Choroid plexus epithelial cell (primary cell): ENCODE data around the gene MAP1LC3B.

Source experiments
- DNase-seq: peaks from one replicate; pipeline ENCODE4 v3.0.0-alpha.2; 2010; ENCODE audit warnings: low read depth
- H3K4me3 ChIP-seq: 2 replicates; pipeline ENCODE4 v1.5.1; 2011; ENCODE audit warnings: low read depth, mild to moderate bottlenecking, control low read depth, low read length, moderate library complexity
- TF ChIP-seq, protein P1 (sequence below): conservative IDR thresholded peaks from 2 replicates; pipeline ENCODE4 v1.5.1; 2011; ENCODE audit warnings: low read depth, mild to moderate bottlenecking, control low read depth, inconsistent platforms, low read length, moderate library complexity

Gene MAP1LC3B

DNA sequence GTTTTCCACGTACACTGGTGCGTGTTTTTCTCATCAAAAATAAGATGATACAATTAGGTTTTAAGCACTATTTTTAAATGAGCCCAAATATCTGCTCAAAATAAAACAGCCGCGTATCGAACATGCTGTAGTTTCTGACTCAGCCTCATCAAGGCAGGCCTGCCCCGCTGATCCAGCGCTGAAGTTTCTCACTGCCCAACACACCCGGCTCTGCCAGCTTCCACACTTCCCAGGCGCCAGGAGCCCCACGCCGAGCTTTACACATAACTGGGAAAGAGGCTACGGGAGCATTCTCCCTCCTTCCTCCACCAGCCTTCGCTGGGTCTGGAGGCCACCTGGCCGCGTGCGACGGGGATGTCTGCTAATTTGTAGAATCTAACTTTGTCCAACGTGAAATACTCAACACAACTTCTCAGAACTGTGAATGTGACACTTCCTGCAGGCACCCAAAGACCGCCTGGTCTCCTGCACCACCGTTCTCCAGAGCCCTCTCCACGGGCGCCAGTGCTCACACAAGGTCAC lies 42.1 kb downstream of the MAP1LC3B start:
- TF ChIP-seq, protein P1, sequence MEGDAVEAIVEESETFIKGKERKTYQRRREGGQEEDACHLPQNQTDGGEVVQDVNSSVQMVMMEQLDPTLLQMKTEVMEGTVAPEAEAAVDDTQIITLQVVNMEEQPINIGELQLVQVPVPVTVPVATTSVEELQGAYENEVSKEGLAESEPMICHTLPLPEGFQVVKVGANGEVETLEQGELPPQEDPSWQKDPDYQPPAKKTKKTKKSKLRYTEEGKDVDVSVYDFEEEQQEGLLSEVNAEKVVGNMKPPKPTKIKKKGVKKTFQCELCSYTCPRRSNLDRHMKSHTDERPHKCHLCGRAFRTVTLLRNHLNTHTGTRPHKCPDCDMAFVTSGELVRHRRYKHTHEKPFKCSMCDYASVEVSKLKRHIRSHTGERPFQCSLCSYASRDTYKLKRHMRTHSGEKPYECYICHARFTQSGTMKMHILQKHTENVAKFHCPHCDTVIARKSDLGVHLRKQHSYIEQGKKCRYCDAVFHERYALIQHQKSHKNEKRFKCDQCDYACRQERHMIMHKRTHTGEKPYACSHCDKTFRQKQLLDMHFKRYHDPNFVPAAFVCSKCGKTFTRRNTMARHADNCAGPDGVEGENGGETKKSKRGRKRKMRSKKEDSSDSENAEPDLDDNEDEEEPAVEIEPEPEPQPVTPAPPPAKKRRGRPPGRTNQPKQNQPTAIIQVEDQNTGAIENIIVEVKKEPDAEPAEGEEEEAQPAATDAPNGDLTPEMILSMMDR: no peak

DNA sequence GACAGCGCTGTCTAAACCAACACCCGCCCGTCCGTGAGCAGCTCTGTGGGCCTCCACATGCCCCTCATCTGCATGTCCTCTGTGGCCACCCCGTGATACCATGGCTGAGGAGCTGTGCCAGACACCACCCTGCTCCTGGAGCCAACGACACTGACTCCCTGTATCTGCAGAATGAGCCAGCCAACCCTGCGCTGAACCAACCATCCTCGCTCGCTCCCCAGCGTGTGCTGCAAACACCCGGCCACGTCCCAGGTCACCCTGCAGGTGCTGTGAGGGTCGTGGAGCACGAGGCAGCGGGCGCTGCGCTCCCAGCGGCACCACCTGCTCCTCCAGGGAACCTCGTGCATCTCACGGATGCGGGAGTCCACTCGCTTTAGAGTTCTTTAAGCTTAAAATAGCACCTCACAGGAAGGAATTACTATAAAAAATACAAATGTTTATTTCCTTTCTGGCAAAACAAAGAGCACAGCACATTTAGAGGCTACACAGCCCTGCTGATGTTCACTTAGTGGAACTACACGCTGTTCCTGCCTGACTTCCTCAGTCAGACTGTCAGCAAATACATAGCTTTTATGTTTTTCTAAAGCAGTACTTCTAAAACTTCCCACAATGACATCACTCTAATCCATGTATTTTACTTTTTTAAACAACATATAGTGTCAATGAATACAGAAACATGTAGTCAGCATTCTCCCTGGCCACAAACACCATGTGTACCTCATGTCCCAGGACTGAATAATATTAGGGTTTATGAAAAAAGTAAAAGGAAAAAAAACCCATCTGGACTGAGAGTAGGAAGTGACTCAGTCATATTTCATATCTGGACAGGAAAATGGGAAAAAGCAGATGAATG lies 43.5 kb downstream of the MAP1LC3B start:
- no peak overlapping the region for H3K4me3 ChIP-seq
- TF ChIP-seq, protein P1: no peak
- peak; percentile 77 for DNase-seq

More for the DNA sequence above, 42.1 kb downstream of the MAP1LC3B start:
- H3K4me3 ChIP-seq: no peak overlapping the region
- no peak for DNase-seq

DNA sequence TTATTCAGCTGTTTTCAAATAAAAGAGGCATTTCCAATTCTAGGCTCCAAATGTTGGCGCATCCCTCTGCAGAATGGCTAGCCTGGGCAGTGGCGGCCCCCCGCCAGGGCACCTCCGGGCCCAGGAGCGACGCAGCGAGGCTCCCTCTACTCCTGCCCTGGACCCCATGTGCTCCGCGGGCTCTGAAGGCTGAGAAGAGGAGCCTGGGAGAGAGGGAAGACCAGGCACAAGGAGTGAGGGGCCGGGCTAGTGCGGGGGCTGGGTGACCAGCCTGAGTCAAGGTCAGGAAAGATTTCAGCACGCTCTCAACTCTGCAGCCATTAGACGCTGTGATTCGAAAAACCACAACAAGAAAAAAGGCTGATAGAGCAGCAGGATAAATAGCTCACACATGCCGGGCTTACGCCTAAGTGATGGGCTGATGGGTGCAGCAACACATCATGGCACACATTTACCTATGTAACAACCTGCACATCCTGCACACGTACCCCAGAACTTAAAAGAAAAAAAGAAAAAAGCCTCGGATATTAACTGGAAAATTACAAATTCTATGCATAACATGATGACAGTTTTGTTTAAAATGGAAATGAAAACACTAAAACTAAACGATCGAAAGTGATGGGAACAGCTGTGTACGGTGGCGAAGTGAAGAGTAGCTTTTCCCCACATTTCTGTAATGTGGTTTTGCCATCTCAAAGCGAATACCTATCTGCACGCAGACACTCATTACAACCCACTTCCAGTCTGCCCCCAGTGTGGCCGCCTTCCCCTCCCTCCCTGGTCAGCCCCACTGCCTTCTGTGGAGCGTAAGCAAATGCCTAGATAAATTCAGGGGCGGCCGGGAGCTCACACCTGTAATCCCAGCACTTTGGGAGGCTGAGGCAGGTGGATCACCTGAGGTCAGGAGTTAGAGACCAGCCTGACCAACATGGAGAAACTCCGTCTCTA lies 44.4 kb downstream of the MAP1LC3B start:
- TF ChIP-seq, protein P1: no peak
- DNase-seq: peak; percentile 66
- peak overlapping the region; percentile 22 for H3K4me3 ChIP-seq

- TF ChIP-seq, protein P1: no peak
- no peak overlapping the region for H3K4me3 ChIP-seq
- no peak for DNase-seq
These were observed 45.2 kb downstream of the MAP1LC3B start for GRCh38 chr16:87437327-87437726.

DNA sequence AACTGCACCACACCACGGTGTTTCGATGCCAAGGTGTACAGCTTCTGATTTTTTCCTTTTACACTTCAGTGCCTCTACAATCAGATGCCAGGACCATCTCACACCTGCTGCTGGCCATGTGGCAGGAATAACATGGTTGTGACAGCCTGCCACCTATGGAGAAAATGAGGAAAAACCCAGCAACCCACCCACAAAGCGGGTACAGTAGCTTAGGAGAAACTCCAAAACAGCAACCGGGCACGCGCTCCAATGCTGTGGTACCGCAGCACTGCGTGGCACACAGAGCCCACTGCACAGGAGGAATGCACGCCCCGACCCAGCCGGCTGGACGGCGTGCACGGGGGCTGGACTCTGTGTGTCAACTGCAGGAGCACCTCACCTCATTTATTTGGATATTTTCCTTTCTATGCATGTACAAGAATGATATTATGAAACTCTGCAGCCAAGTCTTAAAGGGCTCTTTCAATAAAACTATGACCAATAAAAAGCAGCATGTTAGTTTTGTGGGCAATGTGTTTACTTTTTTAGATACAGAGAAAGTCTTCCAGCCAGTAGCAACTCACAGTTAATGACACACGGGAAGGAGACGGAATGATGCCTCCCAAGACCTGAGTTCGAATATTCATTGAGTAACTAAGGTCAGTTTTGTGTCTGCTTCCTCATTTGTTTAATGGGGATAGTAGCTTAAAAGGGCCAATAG lies 45.9 kb downstream of the MAP1LC3B start:
- TF ChIP-seq, protein P1: no peak
- no peak for DNase-seq
- H3K4me3 ChIP-seq: no peak overlapping the region

GRCh38 chr16:87438611-87438985 lies 46.5 kb downstream of the MAP1LC3B start:
- no peak for DNase-seq
- TF ChIP-seq, protein P1: no peak
- H3K4me3 ChIP-seq: no peak overlapping the region
